GM19328 (cell line): ENCODE results near the gene NSUN6.

Source experiments
- ATAC-seq: cut with Tn5 transposase; IDR thresholded peaks from one replicate; pipeline ENCODE4 v1.9.1; 2021; ENCODE audit warnings: mild to moderate bottlenecking, moderate library complexity; ENCODE audit not compliant: unreplicated experiment

Gene NSUN6

GRCh38 chr10:18565006-18565405 lies 86.4 kb downstream of the NSUN6 start:
- ATAC-seq, result no peak

GRCh38 chr10:18563003-18563726 lies 88.2 kb downstream of the NSUN6 start:
- ATAC-seq, result no peak

- no peak for ATAC-seq
Observed at GRCh38 chr10:18561861-18562551, 89.4 kb downstream of the NSUN6 start.

- no peak for ATAC-seq
Observed at GRCh38 chr10:18557960-18558359, 93.4 kb downstream of the NSUN6 start.

- ATAC-seq, result no peak
Observed at GRCh38 chr10:18556522-18557147, 94.8 kb downstream of the NSUN6 start.

GRCh38 chr10:18554479-18554878 lies 96.9 kb downstream of the NSUN6 start:
- no peak for ATAC-seq

- ATAC-seq, result no peak
Observed at GRCh38 chr10:18551473-18551872, 99.9 kb downstream of the NSUN6 start.

GRCh38 chr10:18549105-18549504 lies 102.3 kb downstream of the NSUN6 start:
- no peak for ATAC-seq

GRCh38 chr10:18545621-18546305 lies 105.6 kb downstream of the NSUN6 start:
- ATAC-seq, result no peak

GRCh38 chr10:18542832-18543231 lies 108.6 kb downstream of the NSUN6 start:
- ATAC-seq, result no peak

GRCh38 chr10:18540195-18540594 lies 111.2 kb downstream of the NSUN6 start:
- no peak for ATAC-seq

- no peak for ATAC-seq
Observed at GRCh38 chr10:18539335-18539734, 112.1 kb downstream of the NSUN6 start.

GRCh38 chr10:18533896-18534295 lies 117.5 kb downstream of the NSUN6 start:
- no peak for ATAC-seq

- ATAC-seq, result no peak
Observed at GRCh38 chr10:18532881-18533535, 118.4 kb downstream of the NSUN6 start.

- no peak for ATAC-seq
Observed at GRCh38 chr10:18528292-18528691, 123.1 kb downstream of the NSUN6 start.

GRCh38 chr10:18527687-18528086 lies 123.7 kb downstream of the NSUN6 start:
- ATAC-seq, result no peak

- ATAC-seq, result no peak
Observed at GRCh38 chr10:18523858-18524257, 127.5 kb downstream of the NSUN6 start.

GRCh38 chr10:18523025-18523424 lies 128.4 kb downstream of the NSUN6 start:
- no peak for ATAC-seq

- ATAC-seq, result no peak
Observed at GRCh38 chr10:18516851-18517250, 134.5 kb downstream of the NSUN6 start.

- no peak for ATAC-seq
Observed at GRCh38 chr10:18514537-18514936, 136.8 kb downstream of the NSUN6 start.

- no peak for ATAC-seq
Observed at GRCh38 chr10:18508587-18508986, 142.8 kb downstream of the NSUN6 start.
